ENCODE results near the gene FUBP3.
"Not testable (repeated sequence)": the region's sequence is repeated elsewhere in the genome, so short reads cannot be mapped to it uniquely, and the experiment has no call there.

The FUBP3 gene

GRCh38 chr9:130682421-130683121, 103.2 kb downstream of the FUBP3 start:
- DNase-seq (ENCODE audit: low read depth): peak; percentile 46

GRCh38 chr9:130685104-130685503, 105.7 kb downstream of the FUBP3 start:
- DNase-seq (ENCODE audit: low read depth): no peak

DNA sequence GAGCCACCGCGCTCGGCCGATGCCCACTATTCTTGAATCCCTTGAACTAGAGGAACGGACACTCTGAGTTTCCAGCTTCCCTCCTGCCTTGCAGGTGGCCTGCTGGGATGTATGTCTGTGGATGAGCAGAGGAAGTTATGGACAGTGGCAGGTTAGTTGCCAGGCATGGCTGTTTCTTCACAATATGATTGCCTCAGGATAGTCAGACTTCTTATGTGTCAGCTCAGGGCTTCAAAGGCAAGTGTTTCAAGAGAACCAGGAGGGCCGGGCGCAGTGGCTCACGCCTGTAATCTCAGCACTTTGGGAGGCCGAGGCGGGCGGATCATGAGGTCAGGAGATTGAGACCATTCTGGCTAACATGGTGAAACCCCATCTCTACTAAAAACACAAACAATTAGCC, 106.6 kb downstream of the FUBP3 start:
- not testable (repeated sequence) for DNase-seq (ENCODE audit: low read depth)

DNA sequence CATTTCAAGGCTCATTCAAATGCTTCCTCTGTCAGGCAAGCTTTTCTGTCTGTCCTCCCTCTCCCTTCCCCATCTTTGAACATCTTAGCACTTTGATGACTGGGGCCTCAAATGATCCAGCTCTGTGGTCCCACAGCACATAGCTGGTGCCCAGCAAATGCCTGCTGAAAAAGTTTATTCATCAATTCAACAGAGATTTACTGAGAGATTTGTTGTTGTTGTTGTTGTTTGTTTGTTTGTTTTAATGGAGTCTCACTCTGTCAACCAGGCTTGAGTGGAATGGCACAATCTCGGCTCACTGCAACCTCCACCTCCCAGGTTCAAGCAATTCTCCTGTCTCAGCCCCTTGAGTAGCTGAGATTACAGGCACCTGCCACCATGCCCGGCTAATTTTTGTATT, 108.2 kb downstream of the FUBP3 start:
- no peak for DNase-seq (ENCODE audit: low read depth)

All from activated T-cell treated with anti-CD3 and anti-CD28 coated beads for 24 hours (primary cell).